ENCODE data around the gene APOC1. TPM values are rescaled to one million over a fixed set of nuclear protein-coding genes. Genes with fewer than 3 reads are reported as not detected.

APOC1 gene
- total RNA-seq, result 0.66 and 1.2 TPM in 2 replicates

DNA sequence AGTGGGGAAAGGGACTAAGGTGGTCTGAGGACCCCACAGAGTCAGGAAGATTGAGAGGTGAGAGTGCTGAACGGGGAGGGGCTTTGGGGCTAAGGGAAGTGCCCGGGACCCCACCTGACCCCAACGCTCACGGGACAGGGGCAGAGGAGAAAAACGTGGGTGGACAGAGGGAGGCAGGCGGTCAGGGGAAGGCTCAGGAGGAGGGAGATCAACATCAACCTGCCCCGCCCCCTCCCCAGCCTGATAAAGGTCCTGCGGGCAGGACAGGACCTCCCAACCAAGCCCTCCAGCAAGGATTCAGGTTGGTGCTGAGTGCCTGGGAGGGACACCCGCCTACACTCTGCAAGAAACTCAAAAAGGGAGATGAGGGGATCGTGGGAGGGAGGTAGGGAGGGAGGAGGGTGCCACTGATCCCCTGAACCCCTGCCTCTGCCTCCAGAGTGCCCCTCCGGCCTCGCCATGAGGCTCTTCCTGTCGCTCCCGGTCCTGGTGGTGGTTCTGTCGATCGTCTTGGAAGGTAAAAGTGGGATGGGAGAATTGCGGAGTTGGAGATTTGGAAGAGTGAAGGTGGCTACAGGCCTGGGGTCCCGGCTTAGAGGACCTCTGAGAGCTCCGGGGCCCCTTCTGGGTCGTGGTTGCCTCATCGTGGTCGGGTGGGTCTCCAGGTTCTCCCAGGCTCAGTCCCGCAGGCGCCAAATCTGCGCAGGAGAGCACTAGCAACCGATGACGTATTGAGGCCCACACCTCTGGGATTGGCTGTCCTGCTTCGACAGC lies at the start of gene APOC1:
TSS of gene APOC1 (plus strand) at position 176 of the 774 bp plus-strand sequence. CDS start at position 460, 284 bp downstream.

GRCh38 chr19:44891016-44891882 lies 23.2 kb upstream of the APOC1 start, which contains the start of gene TOMM40:
TSS of gene TOMM40 (plus strand) at chr19:44891254. CDS start at chr19:44891416, 162 bp downstream.

GRCh38 chr19:44905437-44906160 lies 8.8 kb upstream of the APOC1 start, which contains the start of gene APOE:
TSS of gene APOE (plus strand) at chr19:44905796. CDS start at chr19:44906625, 829 bp downstream.

GRCh38 chr19:44942067-44942571 lies 27.7 kb downstream of the APOC1 start, which contains the start of gene APOC4:
TSS of gene APOC4 (plus strand) at chr19:44942237. CDS start at chr19:44942278, 41 bp downstream.

DNA sequence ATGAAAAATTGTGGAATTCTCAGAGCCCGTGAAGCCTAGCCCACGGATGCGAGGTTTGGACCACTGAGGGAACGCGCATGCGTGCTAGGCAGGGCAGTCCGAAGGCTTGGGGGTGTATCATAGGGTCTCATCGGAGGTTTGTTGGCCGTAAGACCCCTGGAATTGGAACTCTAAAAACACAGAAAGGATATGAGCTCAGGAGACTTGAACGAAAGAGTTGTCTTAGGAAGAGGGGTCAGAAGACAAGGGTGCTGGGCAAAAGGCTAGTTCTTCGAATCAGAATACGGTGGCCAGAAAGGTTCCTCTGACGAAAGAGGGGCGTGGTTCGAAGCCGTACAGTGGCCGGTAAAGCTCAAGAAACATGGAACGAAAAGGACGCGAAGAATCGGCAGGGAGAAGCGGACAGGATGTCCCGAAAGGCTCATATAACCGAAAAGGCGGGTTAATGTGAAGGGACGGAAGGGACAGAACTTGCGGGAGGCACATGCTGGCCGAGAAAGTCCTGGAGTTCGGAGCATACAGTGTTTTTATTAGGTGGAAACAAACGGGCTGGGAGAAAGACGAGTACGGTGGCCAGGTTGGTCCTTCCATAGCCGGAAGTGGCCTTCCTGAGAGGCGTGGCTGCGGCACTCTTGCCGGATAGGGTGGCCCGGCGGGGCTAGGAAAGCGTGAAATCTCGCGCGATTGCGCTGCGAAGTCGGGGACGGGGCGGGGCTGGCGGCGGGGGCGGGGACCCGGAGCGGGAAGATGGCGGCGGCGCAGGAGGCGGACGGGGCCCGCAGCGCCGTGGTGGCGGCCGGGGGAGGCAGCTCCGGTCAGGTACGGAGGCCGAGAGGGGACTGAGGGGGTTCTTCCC lies 40.5 kb downstream of the APOC1 start, which contains the start of gene CLPTM1:
TSS of gene CLPTM1 (plus strand) at position 732 of the 856 bp plus-strand sequence. CDS start at position 748, 16 bp downstream.

Other genes starting within 250 kb of the APOC1 start
- 3.2 and 3.9 TPM in 2 replicates for gene CEACAM19, start 243.1 kb upstream of the APOC1 start, total RNA-seq
- not detected in 2 replicates for gene CEACAM16, start 215.5 kb upstream of the APOC1 start, total RNA-seq
- gene BCL3, start 165.9 kb upstream of the APOC1 start, total RNA-seq, result 5.5 and 7.7 TPM in 2 replicates
- gene CBLC, start 136.7 kb upstream of the APOC1 start, total RNA-seq, result not detected in 2 replicates
- 14.5 and 27.0 TPM in 2 replicates for gene BCAM, start 105.5 kb upstream of the APOC1 start, total RNA-seq
- gene NECTIN2, start 68.3 kb upstream of the APOC1 start, total RNA-seq, result 89.5 and 108 TPM in 2 replicates
- 57.4 and 71.2 TPM in 2 replicates for gene TOMM40, start 23.4 kb upstream of the APOC1 start, total RNA-seq
- gene APOE, start 8.8 kb upstream of the APOC1 start, total RNA-seq, result 0.40 and 0.65 TPM in 2 replicates
- gene APOC4, start 27.6 kb downstream of the APOC1 start, total RNA-seq, result not detected in 2 replicates
- not detected in 2 replicates for gene APOC2, start 31.4 kb downstream of the APOC1 start, total RNA-seq
- 43.8 and 54.0 TPM in 2 replicates for gene CLPTM1, start 40.8 kb downstream of the APOC1 start, total RNA-seq
- 4.8 and 6.7 TPM in 2 replicates for gene RELB, start 86.9 kb downstream of the APOC1 start, total RNA-seq
- 22.2 and 25.1 TPM in 2 replicates for gene CLASRP, start 124.4 kb downstream of the APOC1 start, total RNA-seq
- gene ZNF296, start 161.9 kb downstream of the APOC1 start, total RNA-seq, result 0.40 and 0.65 TPM in 2 replicates
- gene GEMIN7, start 164.7 kb downstream of the APOC1 start, total RNA-seq, result 22.5 and 27.1 TPM in 2 replicates
- 27.6 and 31.0 TPM in 2 replicates for gene PPP1R37, start 178.6 kb downstream of the APOC1 start, total RNA-seq
- gene NKPD1, start 246.4 kb downstream of the APOC1 start, total RNA-seq, result under 0.01 and 0.22 TPM in 2 replicates

Measured in thoracic aorta endothelial cell (primary cell).